HG02943 (cell line): ENCODE measurements around the gene EFCAB14.
"Not testable (repeated sequence)": the region's sequence is repeated elsewhere in the genome, so short reads cannot be mapped to it uniquely, and the experiment has no call there.

ENCODE experiments used
- ATAC-seq: cut with Tn5 transposase; IDR thresholded peaks from one replicate; pipeline ENCODE4 v1.9.1; 2021; ENCODE audit warnings: mild to moderate bottlenecking, low read depth, moderate library complexity; ENCODE audit not compliant: unreplicated experiment

EFCAB14 gene, protein sequence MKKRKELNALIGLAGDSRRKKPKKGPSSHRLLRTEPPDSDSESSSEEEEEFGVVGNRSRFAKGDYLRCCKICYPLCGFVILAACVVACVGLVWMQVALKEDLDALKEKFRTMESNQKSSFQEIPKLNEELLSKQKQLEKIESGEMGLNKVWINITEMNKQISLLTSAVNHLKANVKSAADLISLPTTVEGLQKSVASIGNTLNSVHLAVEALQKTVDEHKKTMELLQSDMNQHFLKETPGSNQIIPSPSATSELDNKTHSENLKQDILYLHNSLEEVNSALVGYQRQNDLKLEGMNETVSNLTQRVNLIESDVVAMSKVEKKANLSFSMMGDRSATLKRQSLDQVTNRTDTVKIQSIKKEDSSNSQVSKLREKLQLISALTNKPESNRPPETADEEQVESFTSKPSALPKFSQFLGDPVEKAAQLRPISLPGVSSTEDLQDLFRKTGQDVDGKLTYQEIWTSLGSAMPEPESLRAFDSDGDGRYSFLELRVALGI

GRCh38 chr1:46718727-46719622 is at the start of gene EFCAB14:
TSS of gene EFCAB14 (minus strand) at chr1:46719114. CDS start at chr1:46718087, 1,027 bp downstream.
- peak; percentile 88 for ATAC-seq

DNA sequence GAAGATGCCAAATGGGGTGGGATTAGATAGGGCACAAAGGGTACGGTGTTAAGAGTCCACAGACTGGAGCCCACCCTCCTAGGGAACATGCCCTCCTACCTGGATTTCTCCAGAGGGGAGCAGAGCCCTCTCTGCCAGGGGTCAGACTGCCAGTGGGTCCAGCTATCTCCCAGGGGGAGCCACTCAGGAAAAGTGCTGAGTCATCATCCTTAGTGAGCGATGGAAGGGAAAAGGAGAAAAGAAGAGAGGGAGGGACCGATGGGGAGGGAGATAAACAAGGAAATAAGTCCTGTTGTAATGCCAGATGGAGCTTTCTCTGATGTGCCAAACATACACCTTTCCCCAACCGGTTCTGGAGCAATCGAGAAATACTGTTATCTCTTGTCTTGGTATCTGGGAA is 49.5 kb upstream of the EFCAB14 start:
- no peak for ATAC-seq

GRCh38 chr1:46767649-46768282 is 48.9 kb upstream of the EFCAB14 start:
- ATAC-seq, result no peak

DNA sequence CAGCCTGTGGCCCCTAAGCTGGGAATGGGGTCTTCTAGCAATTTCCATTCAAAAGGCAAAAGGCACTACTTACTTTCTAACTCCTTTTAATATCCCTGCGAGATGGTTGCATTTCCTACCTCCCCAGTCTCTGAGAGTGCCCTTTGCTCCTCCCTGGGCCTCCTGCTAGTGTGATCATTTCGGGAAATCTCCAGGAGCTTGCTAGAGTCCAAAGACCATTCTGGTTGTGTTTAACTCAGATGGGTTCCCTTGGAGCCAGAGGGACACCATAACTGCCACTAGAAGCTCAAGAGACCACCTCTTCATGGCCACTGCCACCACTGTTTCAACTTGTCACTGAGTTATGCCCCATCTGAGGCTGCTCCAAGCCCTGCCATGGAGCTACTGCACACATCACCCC is 45.5 kb upstream of the EFCAB14 start:
- ATAC-seq, result no peak

- ATAC-seq, result no peak
Measured at GRCh38 chr1:46761740-46762139, 42.8 kb upstream of the EFCAB14 start.

DNA sequence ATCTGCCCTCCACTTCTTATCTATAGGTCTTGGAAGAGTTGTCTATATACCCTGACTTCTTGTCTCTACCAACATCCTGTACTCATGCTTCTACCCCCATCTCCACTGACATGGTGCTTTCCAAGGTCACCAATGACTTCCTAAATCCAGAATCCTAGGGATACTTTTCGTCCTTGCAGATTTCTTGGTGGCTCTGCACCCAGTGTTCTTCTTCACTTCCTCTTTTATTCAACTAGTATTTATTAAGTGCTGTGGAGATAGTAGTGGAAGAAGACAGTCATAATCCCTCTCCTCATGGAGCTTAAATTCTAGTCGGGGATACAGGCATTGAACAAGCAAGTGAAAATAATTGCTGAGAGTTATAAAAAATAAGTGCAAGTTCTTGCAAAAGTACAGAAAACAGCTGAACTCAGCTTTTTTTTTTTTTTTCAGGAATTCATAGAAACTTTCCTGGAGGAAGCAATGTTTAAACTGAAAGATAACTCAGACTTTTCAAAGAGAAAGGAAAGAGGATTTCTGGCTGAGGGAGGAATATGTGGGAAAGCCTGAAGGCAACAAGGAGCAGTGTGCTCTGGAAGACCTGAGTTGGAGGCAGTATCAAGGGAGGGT is 41.7 kb upstream of the EFCAB14 start:
- no peak for ATAC-seq

DNA sequence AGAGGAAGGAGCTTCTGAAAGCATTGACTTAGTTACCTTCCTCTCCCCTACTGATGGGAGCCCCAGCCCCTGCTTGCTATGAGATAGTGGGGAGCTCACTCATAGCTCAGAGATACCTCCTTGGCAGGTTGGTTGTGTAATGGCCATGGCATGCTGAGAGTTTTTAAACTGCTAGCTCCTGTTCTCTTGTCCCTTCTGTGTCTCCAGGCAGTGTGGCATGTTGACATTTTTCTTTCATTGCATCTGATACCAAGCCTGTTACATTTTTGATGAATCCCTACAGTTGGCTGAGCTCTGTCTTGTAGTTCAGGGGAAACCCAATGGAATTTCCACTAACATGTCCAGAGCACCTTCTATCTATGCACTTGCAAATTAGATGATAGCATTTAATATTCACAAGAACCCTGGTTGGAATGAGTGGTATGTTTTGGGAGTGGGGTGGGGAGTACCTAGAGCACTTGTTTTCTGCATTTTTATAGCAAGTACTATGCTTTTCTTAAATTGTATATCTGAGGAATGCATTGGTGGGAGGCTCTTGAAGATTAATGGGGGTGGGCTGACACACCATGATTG is 39.1 kb upstream of the EFCAB14 start:
- no peak for ATAC-seq

- no peak for ATAC-seq
Measured at GRCh38 chr1:46757247-46757955, 38.5 kb upstream of the EFCAB14 start.

DNA sequence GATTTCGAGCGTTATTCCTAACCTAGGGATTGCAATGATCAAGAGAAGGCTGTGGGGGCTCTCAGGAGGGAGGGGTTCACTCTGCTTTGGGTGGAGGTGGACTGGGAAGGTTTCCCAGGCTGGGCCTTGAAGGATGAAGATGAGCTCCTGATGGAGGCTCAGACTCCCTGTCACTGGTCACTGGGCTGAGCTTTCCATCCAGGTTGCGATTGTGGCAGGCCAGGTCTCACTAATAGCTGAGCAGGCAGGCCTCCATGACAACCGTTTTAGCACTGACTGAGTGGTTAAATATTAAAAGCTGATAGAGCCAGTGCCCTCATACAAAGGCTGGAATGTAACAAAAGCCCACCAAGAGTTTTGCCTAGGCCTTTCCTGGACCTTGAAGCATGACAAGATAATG is 36.2 kb upstream of the EFCAB14 start:
- no peak for ATAC-seq

GRCh38 chr1:46754707-46755106 is 35.8 kb upstream of the EFCAB14 start:
- not testable (repeated sequence) for ATAC-seq

DNA sequence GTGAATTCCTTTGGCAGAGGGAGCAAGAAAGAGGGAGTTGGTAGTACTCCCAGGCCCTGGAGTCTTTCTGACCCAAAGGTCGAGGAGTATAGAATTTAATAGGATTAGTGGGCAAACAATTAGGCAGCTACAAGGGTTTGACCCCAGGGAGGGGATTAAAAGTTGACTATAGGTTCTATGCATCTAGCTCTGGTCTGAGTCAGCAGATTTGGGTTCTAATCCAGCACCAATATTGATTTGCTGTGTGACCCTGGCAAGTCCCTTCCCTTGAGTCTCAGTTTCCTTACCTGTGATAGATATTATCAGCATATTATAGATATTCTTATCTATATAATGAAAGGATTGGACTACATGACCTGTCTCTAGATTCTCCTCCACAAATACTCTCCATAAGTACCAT is 35.1 kb upstream of the EFCAB14 start:
- no peak for ATAC-seq

GRCh38 chr1:46749921-46750404 is 31.0 kb upstream of the EFCAB14 start:
- ATAC-seq, result no peak

GRCh38 chr1:46749404-46749803 is 30.5 kb upstream of the EFCAB14 start:
- no peak for ATAC-seq

GRCh38 chr1:46747683-46748288 is 28.9 kb upstream of the EFCAB14 start:
- no peak for ATAC-seq

DNA sequence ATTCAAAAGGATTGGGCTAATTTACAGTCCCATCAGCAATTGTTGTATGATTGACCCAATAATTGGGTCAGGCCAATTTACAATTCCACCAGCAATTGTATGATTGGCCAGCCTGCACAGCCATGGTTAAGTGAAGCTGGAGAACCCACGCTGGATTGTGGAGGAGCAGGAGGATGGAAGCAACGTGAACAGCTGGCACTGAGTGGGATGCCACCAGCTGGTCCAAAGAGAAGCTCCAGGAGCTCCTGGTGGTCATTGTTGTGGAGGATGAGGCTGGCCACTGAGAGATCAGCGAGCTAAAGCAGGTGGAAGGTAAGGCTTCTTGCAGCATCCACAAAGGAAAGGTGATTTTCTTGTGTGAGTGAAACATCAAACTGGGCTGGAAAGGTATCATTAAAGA is 23.2 kb upstream of the EFCAB14 start:
- ATAC-seq, result no peak

DNA sequence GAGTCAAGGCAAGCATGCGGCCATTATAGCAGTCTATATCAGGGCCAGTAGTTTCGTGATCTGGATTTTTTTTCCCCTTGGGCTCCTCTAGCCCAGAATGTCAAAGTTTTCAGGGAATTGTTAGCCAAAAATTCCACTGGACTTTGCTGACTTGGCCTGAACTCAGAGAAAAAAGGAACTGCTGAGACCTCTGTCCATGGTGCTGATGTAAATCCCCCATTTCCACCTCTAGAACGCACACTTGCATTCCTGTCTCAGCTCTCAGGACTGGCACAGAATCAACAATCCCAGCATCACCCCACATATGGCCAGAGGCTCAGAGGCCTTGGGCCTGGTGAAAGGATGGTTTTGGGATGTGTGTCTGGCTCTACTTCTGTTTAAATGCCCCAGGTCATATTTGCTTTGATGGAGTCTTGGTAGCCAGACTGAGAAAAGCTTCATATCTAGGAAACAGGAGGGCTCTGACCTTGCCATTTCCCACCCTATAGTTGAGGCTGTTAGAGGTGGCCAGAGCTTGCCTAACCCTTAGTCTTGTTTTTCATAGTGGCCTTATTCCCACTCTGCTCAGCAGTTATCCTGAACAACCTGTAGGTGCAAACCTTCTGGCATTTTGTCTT is 16.9 kb upstream of the EFCAB14 start:
- ATAC-seq, result no peak

- not testable (repeated sequence) for ATAC-seq
Measured at GRCh38 chr1:46728327-46728873, 9.5 kb upstream of the EFCAB14 start.

- ATAC-seq, result no peak
Measured at GRCh38 chr1:46725736-46726108, 6.8 kb upstream of the EFCAB14 start.
